NT2/D1 (cell line): ENCODE measurements around the gene TNFAIP2.

Source experiments
- SUZ12 ChIP-seq: IDR thresholded peaks from 2 replicates; pipeline ENCODE4 v1.6.1; 2011; ENCODE audit not compliant: insufficient read length, insufficient read depth; ENCODE audit errors: extremely low read depth
- ZNF274 ChIP-seq: IDR thresholded peaks from 2 replicates; pipeline ENCODE4 v1.6.1; 2011; ENCODE audit warnings: mild to moderate bottlenecking, low read depth, low read length

- TF ChIP-seq ZNF274 = no peak
- no peak for TF ChIP-seq SUZ12
Measured at GRCh38 chr14:103141117-103141796, 18.0 kb downstream of the TNFAIP2 start.
